Osteocyte (in vitro differentiated cells): Measurements from ENCODE around the gene MAX. TPM values are rescaled to one million over a fixed set of nuclear protein-coding genes. Genes with fewer than 3 reads are reported as not detected.
"Not testable (repeated sequence)": the region's sequence is repeated elsewhere in the genome, so short reads cannot be mapped to it uniquely, and the experiment has no call there.

Experiments
- DNase-seq: peaks from one replicate; pipeline ENCODE4 v3.0.0; 2021; ENCODE audit warnings: mixed read lengths; ENCODE audit not compliant: unreplicated experiment; ENCODE audit errors: extremely low spot score
- H3K27ac Mint-ChIP-seq: one replicate; pipeline ENCODE4 v1.8.0; 2021; ENCODE audit warnings: mild to moderate bottlenecking, mixed read lengths; ENCODE audit not compliant: unreplicated experiment
- H3K27me3 Mint-ChIP-seq: one replicate; pipeline ENCODE4 v1.8.0; 2021; ENCODE audit warnings: mixed read lengths; ENCODE audit not compliant: unreplicated experiment
- H3K36me3 Mint-ChIP-seq: one replicate; pipeline ENCODE4 v1.8.0; 2021; ENCODE audit warnings: mixed read lengths; ENCODE audit not compliant: unreplicated experiment
- H3K4me1 Mint-ChIP-seq: one replicate; pipeline ENCODE4 v1.8.0; 2021; ENCODE audit warnings: mixed read lengths; ENCODE audit not compliant: unreplicated experiment
- H3K4me3 Mint-ChIP-seq: one replicate; pipeline ENCODE4 v1.8.0; 2021; ENCODE audit warnings: mild to moderate bottlenecking, moderate library complexity, mixed read lengths; ENCODE audit not compliant: unreplicated experiment
- H3K9me3 Mint-ChIP-seq: one replicate; pipeline ENCODE4 v1.8.0; 2021; ENCODE audit warnings: mixed read lengths; ENCODE audit not compliant: unreplicated experiment
- CTCF ChIP-seq: fragments of 200-600 bp; sonication (generic); IDR thresholded peaks from 2 replicates; pipeline ENCODE4 v1.5.0; 2021; ENCODE audit warnings: antibody characterized with exemption, mild to moderate bottlenecking, moderate library complexity
- total RNA-seq: library from RNA; stranded (reverse); gene quantifications from 2 replicates; pipeline ENCODE4 v1.2.1, GENCODE V29; 2021

MAX gene
- total RNA-seq, 1 donor from 2014 or later = 120 TPM

- no peak for TF ChIP-seq CTCF
- Mint-ChIP-seq H3K36me3 (peaks cover 11% of the 10 kb centered on the region), H3K4me3 (peak overlapping the region; percentile 86), H3K27ac (peak overlapping the region; percentile 78), H3K4me1 (peaks cover 43% of the 10 kb centered on the region), H3K9me3 (no peaks in the 10 kb centered on the region), H3K27me3 (no peaks in the 10 kb centered on the region)
- no peak for DNase-seq
Observed at GRCh38 chr14:65100922-65101541, 1.3 kb downstream of the MAX start.

- H3K36me3 Mint-ChIP-seq = peaks cover 31% of the 10 kb centered on the region
Observed at GRCh38 chr14:65098586-65098985, 3.7 kb downstream of the MAX start.

GRCh38 chr14:65096323-65097089 is 5.8 kb downstream of the MAX start:
- Mint-ChIP-seq H3K27ac (peak overlapping the region; percentile 11), H3K9me3 (no peaks in the 10 kb centered on the region), H3K4me3 (no peak overlapping the region), H3K27me3 (no peaks in the 10 kb centered on the region), H3K4me1 (peaks cover 44% of the 10 kb centered on the region), H3K36me3 (peaks cover 43% of the 10 kb centered on the region)
- TF ChIP-seq CTCF = no peak
- no peak for DNase-seq

More at GRCh38 chr14:65098586-65098985, 3.7 kb downstream of the MAX start:
- H3K27ac Mint-ChIP-seq = peak overlapping the region; percentile 85
- peaks cover 47% of the 10 kb centered on the region for H3K4me1 Mint-ChIP-seq
- no peaks in the 10 kb centered on the region for H3K9me3 Mint-ChIP-seq
- H3K4me3 Mint-ChIP-seq = peak overlapping the region; percentile 63
- no peak for DNase-seq
- no peaks in the 10 kb centered on the region for H3K27me3 Mint-ChIP-seq
- no peak for TF ChIP-seq CTCF

GRCh38 chr14:65095633-65096205 is 6.6 kb downstream of the MAX start:
- peaks cover 37% of the 10 kb centered on the region for H3K4me1 Mint-ChIP-seq
- no peak overlapping the region for H3K4me3 Mint-ChIP-seq
- H3K36me3 Mint-ChIP-seq = peaks cover 51% of the 10 kb centered on the region
- no peak for DNase-seq
- no peaks in the 10 kb centered on the region for H3K9me3 Mint-ChIP-seq
- H3K27ac Mint-ChIP-seq = no peak overlapping the region
- H3K27me3 Mint-ChIP-seq = no peaks in the 10 kb centered on the region
- TF ChIP-seq CTCF = no peak

- H3K9me3 Mint-ChIP-seq = no peaks in the 10 kb centered on the region
- H3K27ac Mint-ChIP-seq = no peak overlapping the region
- no peaks in the 10 kb centered on the region for H3K27me3 Mint-ChIP-seq
- peaks cover 69% of the 10 kb centered on the region for H3K36me3 Mint-ChIP-seq
- H3K4me1 Mint-ChIP-seq = peaks cover 15% of the 10 kb centered on the region
- no peak for TF ChIP-seq CTCF
- no peak for DNase-seq
- H3K4me3 Mint-ChIP-seq = no peak overlapping the region
Observed at GRCh38 chr14:65092349-65092748, 10.0 kb downstream of the MAX start.

- not testable (repeated sequence) for DNase-seq, H3K27me3 Mint-ChIP-seq, H3K9me3 Mint-ChIP-seq, H3K4me3 Mint-ChIP-seq, H3K4me1 Mint-ChIP-seq, H3K27ac Mint-ChIP-seq
- H3K36me3 Mint-ChIP-seq = peaks cover 67% of the 10 kb centered on the region
Observed at GRCh38 chr14:65087835-65088234, 14.5 kb downstream of the MAX start.

- H3K27me3 Mint-ChIP-seq, DNase-seq, H3K4me3 Mint-ChIP-seq, H3K27ac Mint-ChIP-seq, H3K4me1 Mint-ChIP-seq, H3K9me3 Mint-ChIP-seq: not testable (repeated sequence)
- peaks cover 73% of the 10 kb centered on the region for H3K36me3 Mint-ChIP-seq
Observed at GRCh38 chr14:65086686-65087085, 15.6 kb downstream of the MAX start.
